Hepatocyte (in vitro differentiated cells): ENCODE measurements around the gene LRBA. TPM values are rescaled to one million over a fixed set of nuclear protein-coding genes. Genes with fewer than 3 reads are reported as not detected.

Source experiments
- DNase-seq: peaks from one replicate; pipeline ENCODE4 v3.0.0-alpha.2; 2016; ENCODE audit warnings: low spot score
- H2AFZ ChIP-seq: fragments of 200-600 bp; sonication (generic); 2 replicates; pipeline ENCODE4 v1.6.0; 2016; ENCODE audit warnings: antibody characterized with exemption, mild to moderate bottlenecking
- H3K27ac ChIP-seq: fragments of 200-600 bp; sonication (generic); 2 replicates; pipeline ENCODE4 v1.5.1; 2016; ENCODE audit warnings: mild to moderate bottlenecking
- H3K27me3 ChIP-seq: fragments of 200-600 bp; sonication (generic); 2 replicates; pipeline ENCODE4 v1.6.1; 2016
- H3K36me3 ChIP-seq: fragments of 200-600 bp; sonication (generic); replicated peaks from 2 replicates; pipeline ENCODE4 v1.5.1; 2016; ENCODE audit warnings: low read depth; ENCODE audit not compliant: insufficient read depth
- H3K4me1 ChIP-seq: fragments of 200-600 bp; sonication (generic); 2 replicates; pipeline ENCODE4 v1.5.1; 2016; ENCODE audit warnings: mild to moderate bottlenecking, moderate library complexity; ENCODE audit not compliant: insufficient read depth
- H3K4me2 ChIP-seq: fragments of 200-600 bp; sonication (generic); 2 replicates; pipeline ENCODE4 v1.6.0; 2016
- H3K4me3 ChIP-seq: fragments of 200-600 bp; sonication (generic); 2 replicates; pipeline ENCODE4 v1.5.1; 2016; ENCODE audit warnings: mild to moderate bottlenecking
- H3K79me2 ChIP-seq: fragments of 200-600 bp; sonication (generic); 2 replicates; pipeline ENCODE4 v1.6.0; 2017; ENCODE audit warnings: mild to moderate bottlenecking
- H3K9me2 ChIP-seq: fragments of 200-600 bp; sonication (generic); replicated peaks from 2 replicates; pipeline ENCODE4 v1.6.0; 2017; ENCODE audit warnings: mild to moderate bottlenecking; ENCODE audit not compliant: insufficient read depth
- H3K9me3 ChIP-seq: fragments of 200-600 bp; sonication (generic); 2 replicates; pipeline ENCODE4 v1.5.1; 2016; ENCODE audit warnings: low read depth, mild to moderate bottlenecking
- H4K20me1 ChIP-seq: fragments of 200-600 bp; sonication (generic); 2 replicates; pipeline ENCODE4 v1.6.0; 2016; ENCODE audit warnings: mild to moderate bottlenecking; ENCODE audit not compliant: insufficient read depth, poor library complexity, severe bottlenecking
- CTCF ChIP-seq: fragments of 200-600 bp; sonication (generic); IDR thresholded peaks from 2 replicates; pipeline ENCODE4 v1.5.1; 2016; ENCODE audit warnings: antibody characterized with exemption, mild to moderate bottlenecking; ENCODE audit not compliant: poor library complexity
- EZH2 ChIP-seq: fragments of 200-600 bp; sonication (generic); IDR thresholded peaks from 2 replicates; pipeline ENCODE4 v1.6.1; 2016; ENCODE audit warnings: antibody characterized with exemption, mild to moderate bottlenecking, borderline replicate concordance
- EZH2phosphoT487 ChIP-seq: fragments of 200-600 bp; sonication (generic); IDR thresholded peaks from one replicate; pipeline ENCODE4 v1.6.1; 2018; ENCODE audit warnings: antibody characterized with exemption, mild to moderate bottlenecking, low read depth, moderate library complexity; ENCODE audit not compliant: unreplicated experiment, severe bottlenecking
- WGBS: methylation state at CpG from one replicate; pipeline ENCODE4 v1.1.6; 2016; ENCODE audit warnings: low lambda C conversion rate; ENCODE audit errors: missing lambda C conversion rate; 5-methylcytosine and 5-hydroxymethylcytosine counted together
- polyA plus RNA-seq: library from polyadenylated mRNA; unstranded; fragments of >200 nt; fragmentation: Nextera tagmentation; extraction: Ambion mirVana; gene quantifications from 2 replicates; pipeline ENCODE4 v1.2.1, GENCODE V29; 2016
- total RNA-seq: library from RNA; depleted of rRNA; stranded (reverse); fragments of >200 nt; gene quantifications from 2 replicates; pipeline ENCODE4 v1.2.3, GENCODE V29; 2014

Gene LRBA
- total and polyA plus RNA-seq, 2 experiments from 2014 or later: 14.1 to 69.4 TPM

- Histone ChIP-seq H3K36me3 (no peaks in the 10 kb centered on the region), H3K4me1 (peaks cover 2% of the 10 kb centered on the region), H2AFZ (no peak overlapping the region), H3K27me3 (no peaks in the 10 kb centered on the region), H4K20me1 (no peaks in the 10 kb centered on the region), H3K4me2 (no peak overlapping the region), H3K27ac (no peak overlapping the region), H3K9me2 (no peaks in the 10 kb centered on the region), H3K79me2 (no peaks in the 10 kb centered on the region), H3K4me3 (no peak overlapping the region), H3K9me3 (no peaks in the 10 kb centered on the region)
- no peak for DNase-seq
- TF ChIP-seq EZH2phosphoT487 (no peak), CTCF (no peak), EZH2 (no peak)
- WGBS: 82% methylated on average over 4 of the region's 4 CpGs
Measured at GRCh38 chr4:150231107-150231770, 783.8 kb downstream of the LRBA start.

- no peak for DNase-seq
- no peaks in the 10 kb centered on the region for H3K79me2 ChIP-seq
- H3K4me2 ChIP-seq: no peak overlapping the region
- no peak overlapping the region for H2AFZ ChIP-seq
- no peaks in the 10 kb centered on the region for H3K9me3 ChIP-seq
- WGBS: 79% methylated on average over 2 of the region's 2 CpGs
- no peaks in the 10 kb centered on the region for H3K36me3 ChIP-seq
- no peak overlapping the region for H3K4me3 ChIP-seq
- H3K4me1 ChIP-seq: no peaks in the 10 kb centered on the region
- no peaks in the 10 kb centered on the region for H3K27me3 ChIP-seq
- no peaks in the 10 kb centered on the region for H3K9me2 ChIP-seq
- no peaks in the 10 kb centered on the region for H4K20me1 ChIP-seq
- TF ChIP-seq EZH2phosphoT487 (no peak), CTCF (no peak), EZH2 (no peak)
- no peak overlapping the region for H3K27ac ChIP-seq
Measured at GRCh38 chr4:150230561-150230960, 784.5 kb downstream of the LRBA start.

GRCh38 chr4:150229520-150229919, 785.6 kb downstream of the LRBA start:
- Histone ChIP-seq H3K27me3 (no peaks in the 10 kb centered on the region), H3K79me2 (no peaks in the 10 kb centered on the region), H3K4me1 (no peaks in the 10 kb centered on the region), H3K27ac (no peak overlapping the region), H3K4me2 (no peak overlapping the region), H3K9me3 (no peaks in the 10 kb centered on the region), H4K20me1 (no peaks in the 10 kb centered on the region), H3K4me3 (no peak overlapping the region), H3K36me3 (no peaks in the 10 kb centered on the region), H3K9me2 (no peaks in the 10 kb centered on the region), H2AFZ (no peak overlapping the region)
- WGBS: 37% methylated on average over 1 of the region's 1 CpG
- no peak for DNase-seq
- TF ChIP-seq EZH2: no peak
- TF ChIP-seq EZH2phosphoT487: no peak
- TF ChIP-seq CTCF: no peak
